Measurements from ENCODE around the gene FZD10. TPM values are rescaled to one million over a fixed set of nuclear protein-coding genes. Genes with fewer than 3 reads are reported as not detected.

The FZD10 gene
- total RNA-seq, 1 donor from 2014 or later = 1.9 TPM

- no peak for ATAC-seq
These were observed 51.0 kb downstream of the FZD10 start for GRCh38 chr12:130213249-130213648.

DNA sequence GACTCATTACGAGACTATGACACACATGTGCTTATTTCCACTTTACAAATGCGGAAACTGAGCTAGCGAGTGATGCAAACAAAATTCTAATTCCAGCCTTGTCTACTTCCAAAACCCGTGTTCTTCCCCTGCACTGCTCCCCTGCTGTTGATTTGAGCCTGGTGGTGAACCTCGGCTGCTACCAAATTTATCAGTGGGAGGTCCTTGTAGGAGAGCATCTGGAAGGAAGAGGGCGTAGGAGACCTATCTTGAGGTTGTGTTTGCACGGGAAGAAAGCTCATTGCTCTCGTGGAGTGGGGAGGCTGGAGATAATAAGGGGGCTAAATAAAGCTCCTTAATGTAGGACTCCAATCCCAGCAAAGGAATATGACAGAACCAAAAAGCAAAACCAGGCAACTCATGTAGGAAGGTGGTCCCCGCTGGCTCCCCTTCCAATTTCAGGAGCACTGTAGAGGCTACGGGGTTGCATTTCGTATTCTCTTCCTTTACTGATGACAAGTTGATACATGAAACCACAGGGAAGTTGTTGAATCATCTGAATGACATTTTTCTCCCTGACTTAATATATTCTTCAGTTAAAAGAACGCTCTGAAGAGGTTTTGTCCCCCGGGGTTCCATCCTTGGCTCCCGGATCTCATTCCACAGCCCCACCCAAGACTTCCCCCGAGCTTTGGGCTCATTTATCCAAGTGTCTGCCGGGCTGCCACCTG is 52.6 kb downstream of the FZD10 start:
- Histone ChIP-seq H3K4me3 (no peak overlapping the region), H3K27ac (no peak overlapping the region), H3K4me1 (no peaks in the 10 kb centered on the region), H3K36me3 (no peaks in the 10 kb centered on the region), H3K9me3 (no peaks in the 10 kb centered on the region), H3K27me3 (ENCODE audit: low read depth) (peaks cover 14% of the 10 kb centered on the region)
- intact Hi-C loops (cut with DNase I) = no loop called here
- no peak for ATAC-seq
- TF ChIP-seq, protein P1, sequence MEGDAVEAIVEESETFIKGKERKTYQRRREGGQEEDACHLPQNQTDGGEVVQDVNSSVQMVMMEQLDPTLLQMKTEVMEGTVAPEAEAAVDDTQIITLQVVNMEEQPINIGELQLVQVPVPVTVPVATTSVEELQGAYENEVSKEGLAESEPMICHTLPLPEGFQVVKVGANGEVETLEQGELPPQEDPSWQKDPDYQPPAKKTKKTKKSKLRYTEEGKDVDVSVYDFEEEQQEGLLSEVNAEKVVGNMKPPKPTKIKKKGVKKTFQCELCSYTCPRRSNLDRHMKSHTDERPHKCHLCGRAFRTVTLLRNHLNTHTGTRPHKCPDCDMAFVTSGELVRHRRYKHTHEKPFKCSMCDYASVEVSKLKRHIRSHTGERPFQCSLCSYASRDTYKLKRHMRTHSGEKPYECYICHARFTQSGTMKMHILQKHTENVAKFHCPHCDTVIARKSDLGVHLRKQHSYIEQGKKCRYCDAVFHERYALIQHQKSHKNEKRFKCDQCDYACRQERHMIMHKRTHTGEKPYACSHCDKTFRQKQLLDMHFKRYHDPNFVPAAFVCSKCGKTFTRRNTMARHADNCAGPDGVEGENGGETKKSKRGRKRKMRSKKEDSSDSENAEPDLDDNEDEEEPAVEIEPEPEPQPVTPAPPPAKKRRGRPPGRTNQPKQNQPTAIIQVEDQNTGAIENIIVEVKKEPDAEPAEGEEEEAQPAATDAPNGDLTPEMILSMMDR (IDR thresholded peaks at IDR 0.05) = no peak
- DNase-seq = no peak

More at GRCh38 chr12:130213249-130213648, 51.0 kb downstream of the FZD10 start:
- peaks cover 14% of the 10 kb centered on the region for H3K27me3 ChIP-seq (ENCODE audit: low read depth)
- DNase-seq = no peak
- H3K27ac ChIP-seq = no peak overlapping the region
- H3K9me3 ChIP-seq = no peaks in the 10 kb centered on the region
- H3K36me3 ChIP-seq = no peaks in the 10 kb centered on the region
- TF ChIP-seq, protein P1 (IDR thresholded peaks at IDR 0.05) = no peak
- intact Hi-C loops (cut with DNase I) = no loop called here
- H3K4me3 ChIP-seq = no peak overlapping the region
- no peaks in the 10 kb centered on the region for H3K4me1 ChIP-seq

Other genes starting within 250 kb of the FZD10 start
- gene PIWIL1, start 175.4 kb downstream of the FZD10 start, total RNA-seq = not detected

All from lower lobe of right lung (tissue), 2 donors.